OCI-LY3 (cell line): ENCODE results near the gene SALL2.

Experiments
- CTCF ChIP-seq: fragments of 200-600, 300-600 bp; sonication (generic); IDR thresholded peaks from 2 replicates; pipeline ENCODE4 v1.5.1; 2014; ENCODE audit warnings: antibody characterized with exemption, low read length, low read depth
- EZH2phosphoT487 ChIP-seq: fragments of 200-600 bp; shearing (Covaris generic); IDR thresholded peaks from 2 replicates; pipeline ENCODE4 v1.6.1; 2018; ENCODE audit warnings: antibody characterized with exemption, mixed run types, low read depth

- TF ChIP-seq CTCF: no peak
- no peak for TF ChIP-seq EZH2phosphoT487
These were observed 39.5 kb downstream of the SALL2 start for GRCh38 chr14:21486640-21487087.
